CD4-positive, alpha-beta T cell treated with Interferon alpha-2 for 1 hour (primary cell): Measurements from ENCODE around the gene C14orf93.
A peak's percentile ranks its signal among the peaks of the same experiment; 100 is the strongest.
"Not testable (repeated sequence)": the region's sequence is repeated elsewhere in the genome, so short reads cannot be mapped to it uniquely, and the experiment has no call there.

Experiments
- DNase-seq, 2 donors: peaks; one replicate each; pipeline ENCODE4 v3.0.0-alpha.2; 2020 to 2022

Gene C14orf93

GRCh38 chr14:23020143-23021128 is 10.5 kb upstream of the C14orf93 start:
- DNase-seq = no peak

- no peak for DNase-seq
Measured at GRCh38 chr14:23018107-23018506, 8.2 kb upstream of the C14orf93 start.

GRCh38 chr14:23017091-23017490 is 7.1 kb upstream of the C14orf93 start:
- no peak for DNase-seq

GRCh38 chr14:23015618-23016017 is 5.7 kb upstream of the C14orf93 start:
- no peak for DNase-seq

DNA sequence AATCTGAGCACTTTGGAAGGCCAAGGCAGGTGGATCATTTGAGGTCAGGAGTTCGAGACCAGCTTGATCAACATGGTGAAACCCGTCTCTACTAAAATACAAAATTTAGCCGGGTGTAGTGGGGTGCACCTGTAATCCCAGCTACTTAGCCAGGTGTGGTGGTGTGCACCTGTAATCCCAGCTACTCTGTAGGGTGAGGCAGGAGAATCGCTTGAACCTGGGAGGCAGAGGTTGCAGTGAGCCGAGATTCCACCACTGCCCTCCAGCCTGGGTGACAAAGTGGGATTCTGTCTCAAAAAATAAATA is 3.8 kb upstream of the C14orf93 start:
- not testable (repeated sequence) for DNase-seq

- DNase-seq = no peak
Measured at GRCh38 chr14:23013054-23013748, 3.3 kb upstream of the C14orf93 start.

GRCh38 chr14:23009483-23009938 is 432 bp downstream of the C14orf93 start:
- no peak for DNase-seq

- DNase-seq = no peak
Measured at GRCh38 chr14:23008831-23009230, 1.1 kb downstream of the C14orf93 start.

DNA sequence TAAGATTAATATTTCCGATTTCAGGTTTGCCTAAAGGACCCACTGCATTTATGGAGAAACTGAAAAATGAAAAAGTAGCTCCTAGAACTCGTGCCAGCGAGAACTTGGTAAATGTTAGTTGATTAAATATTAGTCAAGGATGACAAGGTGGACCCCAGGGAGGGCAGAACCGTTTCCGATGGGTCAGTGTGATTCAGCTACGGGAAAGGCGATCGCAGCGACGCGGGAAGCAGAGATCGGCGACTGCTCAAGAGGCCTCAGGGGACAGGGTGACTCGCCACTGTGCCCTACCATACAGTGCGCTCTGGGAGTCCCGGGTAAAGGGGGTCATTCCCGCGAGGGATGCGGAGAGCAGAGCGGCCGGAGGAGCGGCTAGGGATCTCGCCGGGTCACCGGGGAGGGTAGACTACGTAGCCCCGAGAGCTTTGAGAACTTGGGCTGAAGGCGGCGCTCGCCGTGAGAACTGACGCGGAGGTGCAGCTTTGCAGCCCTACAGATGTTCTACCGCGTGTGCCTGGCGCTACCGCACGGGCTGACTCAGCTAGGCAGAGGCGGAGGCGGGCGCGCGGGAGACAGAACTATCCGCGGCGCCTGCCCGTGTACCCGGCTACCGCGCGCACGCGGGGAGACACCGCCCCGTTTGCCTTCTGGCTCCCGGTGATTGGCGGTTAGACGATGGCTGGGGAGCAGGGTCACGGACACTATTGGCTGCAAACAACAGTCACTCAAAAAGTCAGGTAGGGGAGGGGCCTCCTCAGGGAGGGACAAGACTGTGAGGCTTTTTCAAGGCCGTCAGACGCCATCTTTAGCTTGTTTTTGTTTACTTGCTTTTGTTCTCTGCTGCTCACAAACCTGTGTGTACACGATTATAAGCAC is 3.2 kb downstream of the C14orf93 start:
- peak; percentile 98 to 99 for DNase-seq

DNA sequence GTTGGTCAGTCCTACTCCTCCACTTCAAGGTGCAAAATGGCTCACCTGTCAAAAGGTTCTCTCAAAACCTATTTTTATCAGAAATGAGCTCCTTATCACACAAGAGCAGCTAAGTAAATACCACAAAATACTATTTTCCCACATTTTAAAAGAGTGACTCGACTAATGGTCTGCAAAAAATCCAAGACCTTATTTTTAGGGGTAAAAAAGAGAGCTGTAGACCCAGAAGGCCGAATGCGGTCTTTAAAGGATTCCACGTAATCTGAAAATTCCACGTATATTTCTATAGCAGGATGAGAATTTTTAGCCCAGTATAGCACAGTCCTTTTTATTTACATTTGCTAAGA is 3.8 kb downstream of the C14orf93 start:
- no peak for DNase-seq

DNA sequence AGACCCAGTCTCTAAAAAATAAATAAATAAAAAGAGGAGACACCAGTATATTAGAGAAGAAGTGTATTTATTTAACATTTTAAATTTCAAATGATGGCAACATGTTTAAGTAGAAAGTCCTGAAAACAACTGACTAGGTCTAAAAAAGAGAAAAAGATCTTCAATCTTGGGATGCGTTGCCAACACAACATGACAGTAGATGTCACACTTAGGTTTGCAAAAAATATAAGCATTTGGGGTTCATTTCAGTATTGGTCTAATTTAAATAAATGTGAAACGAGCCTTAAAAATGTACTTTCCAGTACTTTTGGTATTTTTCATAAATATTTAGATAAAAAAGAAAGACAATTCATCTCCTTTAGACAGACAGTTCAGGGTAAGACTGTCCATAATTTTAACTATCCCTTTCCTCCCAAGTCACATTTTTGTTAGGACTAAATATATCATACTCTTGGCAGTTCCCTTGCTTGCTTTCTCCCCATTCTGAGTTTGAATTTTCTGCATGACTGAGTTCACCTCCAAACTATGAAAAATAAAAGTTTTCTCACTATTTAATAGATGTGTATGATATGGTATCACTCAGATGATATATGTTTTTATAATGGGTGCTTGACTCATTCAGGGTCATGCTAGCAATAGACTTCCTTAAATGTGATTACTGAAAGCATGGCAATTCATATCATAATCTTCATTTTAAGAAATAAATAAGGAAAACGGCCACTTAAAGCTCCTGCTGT is 4.3 kb downstream of the C14orf93 start:
- no peak for DNase-seq

- DNase-seq = not testable (repeated sequence)
Measured at GRCh38 chr14:23004274-23004673, 5.7 kb downstream of the C14orf93 start.

DNA sequence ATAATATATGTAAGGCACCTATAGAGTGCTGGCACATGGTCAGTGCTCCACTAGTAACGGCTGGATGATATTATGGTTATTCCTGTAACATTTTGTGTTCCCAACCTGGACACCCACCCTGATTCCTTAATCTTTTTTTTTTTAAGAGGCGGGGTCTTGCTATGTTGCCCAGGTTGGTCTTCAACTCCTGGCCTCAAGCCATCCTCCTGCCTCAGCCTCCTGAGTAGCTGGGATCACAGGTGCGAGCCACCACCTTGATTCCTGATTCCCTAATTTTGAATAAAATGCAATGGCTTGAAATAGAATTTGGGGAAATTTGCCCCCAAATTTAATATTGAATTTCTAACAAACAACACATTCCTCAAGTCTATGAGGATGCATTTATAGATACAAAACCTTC is 7.4 kb downstream of the C14orf93 start:
- no peak for DNase-seq

GRCh38 chr14:23000860-23001259 is 9.1 kb downstream of the C14orf93 start:
- DNase-seq = no peak

GRCh38 chr14:22998329-22999012 is 11.5 kb downstream of the C14orf93 start:
- no peak for DNase-seq

GRCh38 chr14:22997676-22998323 is 12.1 kb downstream of the C14orf93 start:
- DNase-seq = no peak

GRCh38 chr14:22996768-22997654 is 12.9 kb downstream of the C14orf93 start:
- DNase-seq = no peak

DNA sequence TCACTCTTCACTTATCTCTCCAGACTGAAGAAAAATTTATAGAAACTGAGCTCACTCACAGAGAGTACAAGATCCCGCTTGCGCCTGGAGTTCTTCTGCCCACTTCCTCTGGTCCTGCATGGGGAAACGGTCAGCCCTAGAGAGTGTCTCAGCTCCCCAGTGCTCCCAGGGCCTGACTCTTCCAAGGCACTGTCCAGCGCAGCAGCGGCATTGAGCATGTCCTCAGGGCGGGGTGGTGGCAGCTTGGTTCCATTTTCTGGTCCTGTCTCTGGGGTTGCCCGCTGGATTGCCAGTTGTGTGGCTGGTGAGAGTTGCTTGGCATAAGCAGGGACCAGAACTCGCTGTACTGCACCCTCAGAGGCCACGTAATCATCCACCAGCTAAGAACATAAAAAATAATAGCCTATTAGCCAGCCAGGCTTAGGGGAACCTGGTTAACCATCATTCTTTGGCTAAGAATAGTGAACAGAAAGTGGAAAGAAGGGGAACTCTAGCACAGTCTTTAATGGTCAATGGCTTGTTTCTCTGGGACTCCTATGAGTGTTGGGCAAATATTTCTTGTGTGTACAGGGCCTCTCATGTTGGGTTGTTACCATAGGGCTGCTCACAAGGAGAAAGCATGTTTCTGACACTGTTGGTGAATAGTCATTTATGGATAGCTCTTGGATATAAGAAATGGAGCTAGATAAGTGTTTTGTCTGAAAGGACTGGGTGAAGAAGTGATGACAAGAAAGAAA is 13.9 kb downstream of the C14orf93 start:
- DNase-seq = no peak

DNA sequence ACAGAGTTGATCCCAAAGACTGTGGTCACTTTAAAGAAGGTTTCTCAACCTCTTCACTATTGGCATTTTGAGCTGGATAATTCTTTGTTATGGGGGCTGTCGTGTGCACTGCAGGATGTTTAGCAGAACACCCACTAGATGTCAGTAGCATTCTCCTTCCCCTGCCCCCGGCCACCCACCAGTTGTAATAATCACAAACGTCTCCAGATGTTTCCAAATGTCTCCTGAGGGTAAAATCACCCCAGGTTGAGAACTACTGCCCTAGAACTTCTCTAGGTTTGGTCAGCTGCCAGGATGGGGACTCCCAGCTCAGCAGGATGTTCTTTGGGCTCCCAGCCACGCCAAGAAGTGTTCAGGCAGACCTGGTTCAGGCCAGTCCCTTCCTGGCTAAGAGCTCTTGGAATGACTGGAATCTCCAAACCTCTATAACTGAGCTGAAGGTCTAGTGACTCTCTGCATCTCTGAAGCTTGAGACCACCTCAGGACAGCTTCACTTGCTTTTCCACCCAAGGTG is 15.1 kb downstream of the C14orf93 start:
- DNase-seq = peak in 1 of 2 donors; percentile 47
